SW480 (cell line): ENCODE results near the gene HINT1.
"Not testable (repeated sequence)": the region's sequence is repeated elsewhere in the genome, so short reads cannot be mapped to it uniquely, and the experiment has no call there.

Source experiments
- DNase-seq: peaks from one replicate; pipeline ENCODE4 v3.0.0-alpha.2; 2016; ENCODE audit warnings: low spot score

HINT1 gene

GRCh38 chr5:131170540-131171275 is 5.7 kb upstream of the HINT1 start, which contains the start of gene LYRM7:
Gene LYRM7, plus strand, starts transcription at chr5:131170944. Its CDS starts 77 bp downstream, at chr5:131171021.
- DNase-seq, result peak; percentile 100

GRCh38 chr5:131169810-131170539 is 4.9 kb upstream of the HINT1 start:
- no peak for DNase-seq

GRCh38 chr5:131167615-131168014 is 2.6 kb upstream of the HINT1 start:
- DNase-seq, result no peak

- peak; percentile 80 for DNase-seq
These were observed 601 bp downstream of the HINT1 start for GRCh38 chr5:131164191-131165118.

- peak; percentile 36 for DNase-seq
These were observed 1.6 kb downstream of the HINT1 start for GRCh38 chr5:131163276-131164119.

GRCh38 chr5:131160134-131160533 is 4.9 kb downstream of the HINT1 start:
- no peak for DNase-seq

GRCh38 chr5:131156957-131157356 is 8.1 kb downstream of the HINT1 start:
- DNase-seq, result no peak

GRCh38 chr5:131156385-131156784 is 8.7 kb downstream of the HINT1 start:
- no peak for DNase-seq

GRCh38 chr5:131151216-131151615 is 13.8 kb downstream of the HINT1 start:
- DNase-seq, result no peak

- DNase-seq, result no peak
These were observed 14.6 kb downstream of the HINT1 start for GRCh38 chr5:131150408-131150807.

- DNase-seq, result no peak
These were observed 16.2 kb downstream of the HINT1 start for GRCh38 chr5:131148835-131149234.

- DNase-seq, result no peak
These were observed 17.8 kb downstream of the HINT1 start for GRCh38 chr5:131147258-131147657.

GRCh38 chr5:131142970-131143617 is 22.0 kb downstream of the HINT1 start:
- no peak for DNase-seq

- DNase-seq, result no peak
These were observed 25.7 kb downstream of the HINT1 start for GRCh38 chr5:131139321-131139720.

GRCh38 chr5:131138406-131138805 is 26.6 kb downstream of the HINT1 start:
- not testable (repeated sequence) for DNase-seq

- not testable (repeated sequence) for DNase-seq
These were observed 32.0 kb downstream of the HINT1 start for GRCh38 chr5:131133091-131133490.

GRCh38 chr5:131129306-131129705 is 35.8 kb downstream of the HINT1 start:
- DNase-seq, result no peak

- not testable (repeated sequence) for DNase-seq
These were observed 37.8 kb downstream of the HINT1 start for GRCh38 chr5:131127244-131127643.

- peak; percentile 33 for DNase-seq
These were observed 50.3 kb downstream of the HINT1 start for GRCh38 chr5:131114754-131115153.

- no peak for DNase-seq
These were observed 52.6 kb downstream of the HINT1 start for GRCh38 chr5:131112424-131112823.

GRCh38 chr5:131110256-131110594 is 54.8 kb downstream of the HINT1 start:
- no peak for DNase-seq
